SK-N-SH (cell line): Measurements from ENCODE around the gene ALDH1L1. TPM values are rescaled to one million over a fixed set of nuclear protein-coding genes. Genes with fewer than 3 reads are reported as not detected.

ENCODE experiments used
- CTCF ChIA-PET: fragments of 300-600, 350-600 bp; formaldehyde crosslinking; extraction: SDS; loops from one replicate; lab custom pipeline; 2021; lab: Yijun Ruan, JAX
- POLR2A ChIA-PET: fragments of 350-600 bp; sonication (Branson Sonifier 250); formaldehyde crosslinking; extraction: SDS; loops from one replicate; lab custom pipeline; 2020; ENCODE audit warnings: antibody characterized with exemption, inconsistent platforms; lab: Yijun Ruan, JAX
- DNase-seq: peaks from one replicate; pipeline ENCODE4 v3.0.0; 2012
- H2AFZ ChIP-seq: fragments of 200-600 bp; sonication (generic); 2 replicates; pipeline ENCODE4 v1.8.1; 2016; ENCODE audit warnings: antibody characterized with exemption, mild to moderate bottlenecking, low read depth
- H3F3A ChIP-seq: fragments of 200-600 bp; sonication (generic); replicated peaks from 2 replicates; pipeline ENCODE3; 2016; ENCODE audit warnings: antibody characterized with exemption, mild to moderate bottlenecking; ENCODE audit not compliant: insufficient read depth
- H3K27ac ChIP-seq, 2 experiments: fragments of 200-500 bp in 1 of 2; fragments of 200-600 bp in 1 of 2; sonication (Bioruptor generic) in 1 of 2; sonication (generic), shearing (Covaris generic) in 1 of 2; 2 replicates each; pipeline versions ENCODE4 v1.5.1 to v1.6.1; 2014 to 2016; ENCODE audit warnings: low read depth in 2 of 2, inconsistent platforms in 1 of 2, low read length in 1 of 2, mild to moderate bottlenecking in 1 of 2, mixed read lengths in 1 of 2
- H3K27me3 ChIP-seq: fragments of 200-600 bp; sonication (generic), shearing (Covaris generic); 2 replicates; pipeline ENCODE4 v1.6.1; 2016; ENCODE audit warnings: mixed run types; ENCODE audit not compliant: insufficient read depth
- H3K36me3 ChIP-seq, 2 experiments: fragments of 200-500 bp in 1 of 2; fragments of 200-600 bp in 1 of 2; sonication (Bioruptor generic) in 1 of 2; sonication (generic) in 1 of 2; replicated peaks in 1 of 2; 2 replicates each; pipeline versions ENCODE3 to v1.5.1; 2014 to 2016; ENCODE audit warnings: low read length in 1 of 2, mild to moderate bottlenecking in 1 of 2; ENCODE audit not compliant: insufficient read depth in 2 of 2, control insufficient read depth in 1 of 2
- H3K4me1 ChIP-seq, 2 experiments: fragments of 200-500 bp in 1 of 2; fragments of 200-600 bp in 1 of 2; sonication (Bioruptor generic) in 1 of 2; sonication (generic), shearing (Covaris generic) in 1 of 2; 2 replicates each; pipeline versions ENCODE4 v1.5.1 to v1.6.1; 2014 to 2016; ENCODE audit warnings: low read depth in 1 of 2, low read length in 1 of 2, mixed run types in 1 of 2; ENCODE audit not compliant: insufficient read depth in 2 of 2, control insufficient read depth in 1 of 2
- H3K4me2 ChIP-seq: fragments of 200-600 bp; sonication (generic), shearing (Covaris generic); 2 replicates; pipeline ENCODE4 v1.6.1; 2017; ENCODE audit warnings: mixed run types
- H3K4me3 ChIP-seq, 2 experiments: fragments of 200-500 bp in 1 of 2; fragments of 200-600 bp in 1 of 2; sonication (Bioruptor generic) in 1 of 2; sonication (generic), shearing (Covaris generic) in 1 of 2; 2 replicates each; pipeline versions ENCODE4 v1.5.1 to v1.8.1; 2014 to 2016; ENCODE audit warnings: low read depth in 2 of 2, inconsistent platforms in 1 of 2, low read length in 1 of 2, mild to moderate bottlenecking in 1 of 2, mixed read lengths in 1 of 2, moderate library complexity in 1 of 2
- H3K79me2 ChIP-seq: fragments of 200-600 bp; sonication (generic); 2 replicates; pipeline ENCODE4 v1.8.1; 2017; ENCODE audit warnings: mild to moderate bottlenecking; ENCODE audit not compliant: insufficient read depth
- H3K9ac ChIP-seq: fragments of 200-600 bp; sonication (generic); 2 replicates; pipeline ENCODE4 v1.6.1; 2017; ENCODE audit warnings: mixed run types
- H3K9me2 ChIP-seq: fragments of 200-600 bp; sonication (generic); 2 replicates; pipeline ENCODE4 v1.6.1; 2017; ENCODE audit warnings: mixed run types
- H3K9me3 ChIP-seq: fragments of 200-600 bp; sonication (generic); 2 replicates; pipeline ENCODE4 v1.6.1; 2017; ENCODE audit warnings: mixed run types, mild to moderate bottlenecking, moderate library complexity
- H4K20me1 ChIP-seq: fragments of 200-600 bp; sonication (generic); 2 replicates; pipeline ENCODE4 v1.6.1; 2017; ENCODE audit warnings: mild to moderate bottlenecking, mixed run types; ENCODE audit not compliant: insufficient read depth
- EP300 ChIP-seq, 2 experiments: IDR thresholded peaks; 2 replicates each; pipeline versions ENCODE4 v1.4.0 to v1.6.1; 2012; ENCODE audit warnings: borderline replicate concordance in 1 of 2, low read depth in 1 of 2, low read length in 1 of 2
- NRF1 ChIP-seq: IDR thresholded peaks from 2 replicates; pipeline ENCODE4 v1.6.1; 2012; ENCODE audit warnings: low read depth, mild to moderate bottlenecking, low read length
- RXRA ChIP-seq: IDR thresholded peaks from 2 replicates; pipeline ENCODE4 v1.4.0; 2012; ENCODE audit warnings: low read depth, mild to moderate bottlenecking, borderline replicate concordance
- ZBTB33 ChIP-seq: IDR thresholded peaks from 2 replicates; pipeline ENCODE4 v1.4.0; 2012; ENCODE audit warnings: low read depth, borderline replicate concordance
- WGBS: methylation state at CpG from one replicate; pipeline ENCODE4 v1.1.6; 2017; ENCODE audit warnings: low lambda C conversion rate; 5-methylcytosine and 5-hydroxymethylcytosine counted together
- polyA plus RNA-seq, 3 experiments: library from polyadenylated mRNA; depleted of rRNA; stranded (reverse); fragments of >200 nt; gene quantifications; 2 replicates each; pipeline ENCODE4 v1.2.3, GENCODE V29; 2012

The ALDH1L1 gene
- polyA plus RNA-seq, 1 of the 3 experiments (the other 2 are of a cell fraction), result not detected

GRCh38 chr3:126137490-126138130, 42.8 kb downstream of the ALDH1L1 start:
- Histone ChIP-seq H3K9me2 (no peaks in the 10 kb centered on the region), H3F3A (no peaks in the 10 kb centered on the region), H2AFZ (no peak overlapping the region), H4K20me1 (no peaks in the 10 kb centered on the region), H3K9ac (no peak overlapping the region), H3K36me3 (no peaks in the 10 kb centered on the region), H3K4me2 (no peak overlapping the region), H3K27me3 (no peaks in the 10 kb centered on the region), H3K4me1 (peaks cover 0 to 4% of the 10 kb centered on the region in 2 experiments; a peak in 1 of 4 replicates), H3K27ac (no peak overlapping the region), H3K9me3 (no peaks in the 10 kb centered on the region), H3K79me2 (no peaks in the 10 kb centered on the region), H3K4me3 (no peak overlapping the region)
- DNase-seq, result no peak
- ChIA-PET POLR2A (no interaction called here), CTCF (interaction anchor here (0.6 to 4.1 kb wide), 5 partner anchors 10 to 252 kb away, joined by 3 to 19 read pairs (median 3); no protein-coding TSS in a partner anchor)
- no peak for TF ChIP-seq RXRA
- no peak for TF ChIP-seq ZBTB33
- TF ChIP-seq EP300 (IDR thresholded peaks at IDR 0.05; ENCODE audit: borderline replicate concordance in 1 of 2, low read depth in 1 of 2, low read length in 1 of 2), result no peak
- WGBS, result 66% methylated on average over 6 of the region's 8 CpGs

- Histone ChIP-seq H3K27ac (no peak overlapping the region), H3K36me3 (no peaks in the 10 kb centered on the region), H3K4me1 (peaks cover 0 to 4% of the 10 kb centered on the region in 2 experiments; a peak in 1 of 4 replicates), H3K9me2 (no peaks in the 10 kb centered on the region), H4K20me1 (no peaks in the 10 kb centered on the region), H3K9ac (no peak overlapping the region), H3K4me2 (no peak overlapping the region), H3K4me3 (no peak overlapping the region), H3K27me3 (no peaks in the 10 kb centered on the region), H2AFZ (no peak overlapping the region), H3F3A (no peaks in the 10 kb centered on the region), H3K79me2 (no peaks in the 10 kb centered on the region), H3K9me3 (no peaks in the 10 kb centered on the region)
- TF ChIP-seq NRF1, result no peak
- CTCF ChIA-PET, result interaction anchor here (4.1 to 5.3 kb wide), 2 partner anchors 61 to 75 kb away, joined by 19 to 77 read pairs; no protein-coding TSS in a partner anchor
- POLR2A ChIA-PET, result no interaction called here
- DNase-seq, result peak; percentile 4
- 51% methylated on average over 10 of the region's 11 CpGs for WGBS
Measured at GRCh38 chr3:126136428-126137220, 43.8 kb downstream of the ALDH1L1 start.
